Prostate gland (tissue), 2 donors: ENCODE measurements around the gene CRHBP. TPM values are rescaled to one million over a fixed set of nuclear protein-coding genes. Genes with fewer than 3 reads are reported as not detected.

Experiments
- DNase-seq: peaks from one replicate; pipeline ENCODE4 v3.0.0-alpha.2; 2019; ENCODE audit warnings: low spot score
- H3K27ac ChIP-seq, 2 donors: fragments of 200-600 bp; sonication (generic); 2 replicates each; pipeline ENCODE4 v1.5.1; 2017 to 2019
- H3K27me3 ChIP-seq: fragments of 200-600 bp; sonication (generic); replicated peaks from 2 replicates; pipeline ENCODE4 v1.5.1; 2019; ENCODE audit not compliant: insufficient read depth
- H3K36me3 ChIP-seq, 2 donors: fragments of 200-600 bp; sonication (generic); 1 replicate in 1 of 2; 2 replicates in 1 of 2; pipeline versions ENCODE4 v1.5.1 to v1.8.1; 2017 to 2019
- H3K4me1 ChIP-seq: fragments of 200-600 bp; sonication (generic); replicated peaks from 2 replicates; pipeline ENCODE4 v1.5.1; 2019
- H3K4me3 ChIP-seq, 2 donors: fragments of 200-600 bp; sonication (generic); 2 replicates each; pipeline ENCODE4 v1.5.1; 2017 to 2019
- H3K9me3 ChIP-seq: fragments of 200-600 bp; sonication (generic); 2 replicates; pipeline ENCODE4 v1.5.1; 2017
- CTCF ChIP-seq, 4 experiments: fragments of 200-600 bp in 2 of 4; fragments of 450-650 bp in 2 of 4; sonication (generic) in 2 of 4; IDR thresholded peaks; 1 replicate in 3 of 4; 2 replicates in 1 of 4; pipeline ENCODE4 v1.5.1; 2016 to 2019; ENCODE audit warnings: antibody characterized with exemption in 4 of 4, mild to moderate bottlenecking in 2 of 4, moderate library complexity in 2 of 4
- POLR2A ChIP-seq: fragments of 450-650 bp; IDR thresholded peaks from one replicate; pipeline ENCODE4 v1.6.1; 2016; ENCODE audit warnings: antibody characterized with exemption, mild to moderate bottlenecking
- POLR2AphosphoS5 ChIP-seq: sonication (generic); formaldehyde crosslinking; IDR thresholded peaks from one replicate; pipeline ENCODE4 v1.6.1; 2017; ENCODE audit warnings: antibody characterized with exemption
- WGBS: methylation state at CpG from one replicate; pipeline ENCODE4 v1.1.5; 2018; 5-methylcytosine and 5-hydroxymethylcytosine counted together
- intact Hi-C: fragments of 100-400 bp; cut with DNase I; formaldehyde crosslinking; loops from one replicate; pipeline ENCODE4 v1.14.2; 2022
- total RNA-seq, 2 donors: library from RNA; depleted of rRNA; stranded (reverse); fragments of >200 nt; gene quantifications; one replicate each; pipeline ENCODE4 v1.1.0, GENCODE V29; 2016

CRHBP gene
- total RNA-seq, 2 donors from 2014 or later: 0.91 to 5.0 TPM

DNA sequence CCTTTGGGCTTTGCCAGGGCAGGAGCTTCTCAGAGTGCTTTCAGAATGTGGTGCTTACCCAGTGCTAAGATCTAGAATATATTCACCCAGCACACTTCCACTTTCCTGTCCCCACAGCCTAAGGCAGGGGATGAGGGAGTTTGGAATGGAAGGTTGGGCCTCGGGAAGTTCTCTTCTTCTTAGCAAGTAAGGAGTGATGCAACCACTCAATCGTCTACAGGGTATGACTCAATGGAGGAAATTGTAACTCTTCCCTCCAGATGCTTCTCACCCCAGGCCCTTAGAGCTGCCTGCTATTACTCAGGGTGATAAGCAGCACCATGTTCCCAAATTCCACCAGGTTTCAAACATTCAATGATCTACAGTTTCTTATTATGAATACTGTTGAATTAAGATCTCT, 46.6 kb downstream of the CRHBP start:
- no peaks in the 10 kb centered on the region for H3K36me3 ChIP-seq
- intact Hi-C loops: no loop called here
- H3K4me3 ChIP-seq: no peak overlapping the region
- H3K27ac ChIP-seq: no peak overlapping the region
- no peaks in the 10 kb centered on the region for H3K9me3 ChIP-seq
- DNase-seq: no peak
- TF ChIP-seq CTCF (IDR thresholded peaks at IDR 0.05) (no peak), POLR2A (no peak), POLR2AphosphoS5 (no peak)
- H3K4me1 ChIP-seq: no peaks in the 10 kb centered on the region
- no peaks in the 10 kb centered on the region for H3K27me3 ChIP-seq
- WGBS: 88% methylated on average over 2 of the region's 2 CpGs

- TF ChIP-seq POLR2AphosphoS5 (no peak), POLR2A (no peak), CTCF (IDR thresholded peaks at IDR 0.05) (no peak)
- no peaks in the 10 kb centered on the region for H3K9me3 ChIP-seq
- WGBS: 50% methylated on average over 1 of the region's 1 CpG
- no peak for DNase-seq
- H3K4me1 ChIP-seq: no peaks in the 10 kb centered on the region
- no peak overlapping the region for H3K27ac ChIP-seq
- intact Hi-C loops: no loop called here
- H3K27me3 ChIP-seq: no peaks in the 10 kb centered on the region
- H3K36me3 ChIP-seq: no peaks in the 10 kb centered on the region
- no peak overlapping the region for H3K4me3 ChIP-seq
These were observed 50.4 kb downstream of the CRHBP start for GRCh38 chr5:77003246-77003645.

DNA sequence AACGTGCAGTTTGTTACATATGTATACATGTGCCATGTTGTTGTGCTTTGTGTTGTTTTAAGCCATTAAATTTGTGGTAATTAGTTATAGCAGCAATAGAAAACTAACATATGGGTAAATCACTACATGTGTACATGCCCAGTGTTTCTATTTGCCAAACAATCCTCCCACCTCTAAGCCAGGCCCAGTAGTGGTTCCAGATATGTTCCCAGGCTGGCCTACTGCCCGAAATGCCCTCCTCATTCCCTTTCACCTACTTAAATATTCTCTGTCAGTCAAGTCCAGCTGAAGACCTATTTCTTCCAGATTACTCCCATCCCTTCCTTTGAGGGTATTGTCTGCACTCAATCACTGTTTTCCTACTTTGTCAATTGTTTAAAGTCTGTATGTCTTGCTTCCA, 53.3 kb downstream of the CRHBP start:
- H3K27ac ChIP-seq: no peak overlapping the region
- intact Hi-C loops: no loop called here
- WGBS: 84% methylated on average over 2 of the region's 2 CpGs
- H3K27me3 ChIP-seq: no peaks in the 10 kb centered on the region
- no peaks in the 10 kb centered on the region for H3K4me1 ChIP-seq
- TF ChIP-seq POLR2AphosphoS5 (no peak), CTCF (IDR thresholded peaks at IDR 0.05) (no peak), POLR2A (no peak)
- H3K9me3 ChIP-seq: no peaks in the 10 kb centered on the region
- no peaks in the 10 kb centered on the region for H3K36me3 ChIP-seq
- no peak overlapping the region for H3K4me3 ChIP-seq
- no peak for DNase-seq

DNA sequence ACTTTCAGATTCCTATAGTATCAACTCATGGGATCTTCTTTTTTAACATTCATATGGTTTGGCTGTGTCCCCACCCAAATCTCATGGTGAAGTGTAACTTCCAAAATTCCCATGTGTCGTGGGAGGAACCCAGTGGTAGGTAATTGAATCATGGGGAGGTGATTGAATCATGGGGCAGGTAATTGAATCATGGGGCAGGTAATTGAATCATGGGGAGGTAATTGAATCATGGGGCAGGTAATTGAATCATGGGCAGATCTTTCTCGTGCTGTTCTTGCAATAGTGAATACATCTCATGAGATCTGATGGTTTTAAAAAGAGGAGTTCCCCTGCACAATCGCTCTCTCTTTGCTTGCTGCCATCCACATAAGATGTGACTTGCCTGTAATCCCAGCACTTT, 55.6 kb downstream of the CRHBP start:
- Histone ChIP-seq H3K4me1 (no peaks in the 10 kb centered on the region), H3K27ac (no peak overlapping the region), H3K4me3 (no peak overlapping the region), H3K36me3 (no peaks in the 10 kb centered on the region), H3K9me3 (no peaks in the 10 kb centered on the region), H3K27me3 (no peaks in the 10 kb centered on the region)
- intact Hi-C loops: no loop called here
- 55% methylated on average over 3 of the region's 3 CpGs for WGBS
- TF ChIP-seq POLR2A (no peak), POLR2AphosphoS5 (no peak), CTCF (IDR thresholded peaks at IDR 0.05) (no peak)
- DNase-seq: no peak

GRCh38 chr5:77010243-77010642, 57.4 kb downstream of the CRHBP start:
- Histone ChIP-seq H3K27me3 (no peaks in the 10 kb centered on the region), H3K4me1 (no peaks in the 10 kb centered on the region), H3K27ac (no peak overlapping the region), H3K36me3 (no peaks in the 10 kb centered on the region), H3K9me3 (no peaks in the 10 kb centered on the region), H3K4me3 (no peak overlapping the region)
- intact Hi-C loops: no loop called here
- no peak for TF ChIP-seq CTCF (IDR thresholded peaks at IDR 0.05)
- TF ChIP-seq POLR2A: no peak
- no peak for TF ChIP-seq POLR2AphosphoS5
- DNase-seq: no peak
- 36% methylated on average over 5 of the region's 5 CpGs for WGBS
